GM18907 (cell line): Measurements from ENCODE around the gene C19orf73.
"Not testable (repeated sequence)": the region's sequence is repeated elsewhere in the genome, so short reads cannot be mapped to it uniquely, and the experiment has no call there.

Source experiments
- ATAC-seq: cut with Tn5 transposase; IDR thresholded peaks from one replicate; pipeline ENCODE4 v1.9.1; 2021; ENCODE audit warnings: mild to moderate bottlenecking, moderate library complexity; ENCODE audit not compliant: unreplicated experiment

C19orf73 gene

DNA sequence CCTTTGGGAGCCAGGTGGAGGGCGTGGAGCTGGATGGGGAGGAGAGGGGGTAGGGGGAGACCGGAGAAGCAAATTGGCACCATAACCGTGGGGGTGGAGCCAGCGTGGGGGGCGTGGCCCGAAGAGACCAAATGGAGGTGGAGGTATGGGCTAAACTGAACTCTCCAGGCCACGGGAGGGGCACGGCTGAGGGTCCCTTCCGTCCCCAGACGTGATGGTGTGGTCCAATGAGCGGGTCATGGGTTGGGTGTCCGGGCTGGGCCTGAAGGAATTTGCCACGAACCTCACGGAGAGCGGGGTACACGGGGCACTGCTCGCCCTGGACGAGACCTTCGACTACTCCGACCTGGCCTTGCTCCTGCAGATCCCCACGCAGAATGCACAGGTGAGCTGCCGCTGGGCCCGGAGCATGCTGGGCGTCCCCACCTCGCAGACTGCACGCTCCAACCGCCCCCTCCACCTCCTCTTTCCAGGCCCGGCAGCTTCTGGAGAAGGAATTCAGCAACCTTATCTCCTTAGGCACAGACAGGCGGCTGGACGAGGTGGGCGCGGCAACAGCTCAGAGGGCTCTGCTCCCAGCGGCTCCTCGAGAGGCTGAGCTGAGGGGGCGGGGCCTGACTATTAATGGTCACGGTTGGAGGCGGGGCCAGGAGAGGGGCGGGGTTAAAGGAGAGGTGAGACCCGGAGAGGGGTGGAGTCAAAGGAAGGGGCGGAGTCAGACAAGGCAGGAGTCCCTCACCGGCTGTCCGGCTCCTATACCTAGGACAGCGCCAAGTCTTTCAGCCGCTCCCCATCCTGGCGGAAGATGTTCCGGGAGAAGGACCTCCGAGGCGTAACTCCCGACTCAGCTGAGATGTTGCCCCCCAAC, 30.1 kb upstream of the C19orf73 start:
- ATAC-seq, result no peak

DNA sequence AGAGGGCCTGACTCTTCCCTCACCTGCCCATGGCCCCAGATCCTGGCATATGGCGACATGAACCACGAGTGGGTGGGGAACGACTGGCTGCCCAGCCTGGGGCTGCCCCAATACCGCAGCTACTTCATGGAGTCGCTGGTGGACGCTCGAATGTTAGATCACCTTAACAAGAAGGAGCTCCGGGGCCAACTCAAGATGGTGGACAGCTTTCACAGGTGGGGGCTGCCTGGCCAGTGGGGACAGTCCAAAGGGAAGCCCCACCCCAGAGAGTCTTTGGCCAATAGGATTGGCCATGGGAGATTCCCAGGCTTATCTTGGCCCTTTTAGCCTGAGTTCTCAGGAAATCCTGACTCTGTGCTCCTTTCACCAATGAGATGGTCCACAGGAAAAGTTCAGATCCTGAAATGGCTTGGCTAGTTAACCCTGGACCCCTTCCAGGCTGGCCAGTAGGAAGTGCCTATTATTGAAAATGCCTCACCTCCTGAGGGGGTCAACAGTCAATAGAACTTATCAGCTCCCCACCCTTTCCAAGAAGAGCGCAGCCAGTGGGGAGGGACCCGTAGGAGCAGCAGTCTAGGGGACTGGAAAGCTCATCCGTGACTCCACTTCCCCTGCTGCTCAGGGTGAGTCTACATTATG, 29.2 kb upstream of the C19orf73 start:
- ATAC-seq, result no peak

DNA sequence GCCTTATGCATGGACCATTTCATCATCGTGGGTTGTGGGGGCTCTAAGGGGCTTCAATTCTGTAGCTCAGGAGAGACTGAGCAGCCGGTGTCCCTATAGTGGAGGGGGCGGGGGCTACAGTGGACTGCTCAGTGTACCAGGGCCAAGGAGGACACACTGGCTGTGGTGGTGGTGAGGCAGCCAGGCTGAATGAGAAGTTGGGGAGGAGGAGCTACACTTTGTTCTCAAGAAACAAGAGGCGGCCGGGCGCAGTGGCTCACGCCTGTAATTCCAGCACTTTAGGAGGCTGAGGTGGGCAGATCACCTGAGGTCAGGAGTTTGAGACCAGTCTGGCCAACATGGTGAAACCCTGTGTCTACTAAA, 27.4 kb upstream of the C19orf73 start:
- ATAC-seq, result not testable (repeated sequence)

DNA sequence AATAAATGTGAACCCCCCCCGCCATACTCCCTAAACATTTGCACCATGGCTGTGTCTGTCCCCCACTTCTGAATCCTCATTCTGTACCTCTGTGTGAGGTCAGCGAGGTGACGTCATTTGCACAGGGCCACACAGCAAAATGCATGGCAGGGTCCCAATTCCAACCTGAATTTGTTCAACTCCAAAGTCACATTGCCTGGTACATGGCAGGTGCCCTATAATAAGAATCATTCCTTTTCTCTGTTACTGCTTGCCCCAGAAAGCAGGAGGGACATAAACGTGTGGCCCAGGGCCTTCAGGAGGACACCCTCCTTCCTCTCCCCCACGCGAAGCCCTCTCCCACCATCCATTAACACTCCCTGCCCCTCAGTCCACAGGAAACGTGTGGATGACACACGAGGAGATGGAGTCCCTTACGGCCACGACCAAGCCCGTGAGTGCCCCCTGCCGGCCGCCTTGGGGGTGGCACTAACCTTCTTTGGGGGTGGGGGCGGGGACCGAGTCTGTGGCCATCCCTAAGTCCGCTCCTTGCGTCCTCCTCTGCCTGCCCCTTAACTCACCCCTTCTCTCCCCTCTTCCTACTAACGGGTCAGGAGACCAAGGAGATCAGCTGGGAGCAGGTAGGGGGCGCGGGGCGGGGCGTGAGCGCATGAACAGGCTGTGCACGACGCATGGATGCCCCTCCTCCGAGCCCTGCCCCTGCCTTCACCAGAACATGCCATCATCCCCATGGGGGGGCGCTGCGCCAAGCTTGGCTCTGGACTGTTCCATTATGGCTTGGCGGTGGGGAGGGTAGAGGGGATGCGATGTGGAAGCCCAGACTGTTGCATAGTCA, 26.8 kb upstream of the C19orf73 start:
- ATAC-seq, result no peak

DNA sequence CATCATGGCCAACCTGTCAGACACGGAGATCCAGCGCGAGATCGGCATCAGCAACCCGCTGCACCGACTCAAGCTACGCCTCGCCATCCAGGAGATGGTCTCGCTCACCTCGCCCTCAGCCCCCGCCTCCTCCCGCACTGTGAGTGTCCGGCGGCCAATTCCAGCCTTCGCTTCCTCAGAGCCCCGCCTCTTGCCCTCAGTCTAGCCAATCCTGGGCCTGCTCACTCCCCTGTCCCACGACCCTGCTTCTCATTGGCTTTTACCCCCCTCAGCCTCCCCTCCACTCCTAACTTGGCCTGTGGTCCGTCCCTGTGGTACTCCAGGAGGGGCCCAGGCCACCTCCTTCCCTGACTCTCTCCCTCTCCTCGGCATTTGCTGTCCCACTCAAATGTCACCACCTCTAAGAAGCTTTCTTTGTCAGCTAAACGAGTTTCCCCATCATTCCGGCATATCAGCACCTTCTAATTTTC, 24.0 kb upstream of the C19orf73 start:
- ATAC-seq, result peak; percentile 72

DNA sequence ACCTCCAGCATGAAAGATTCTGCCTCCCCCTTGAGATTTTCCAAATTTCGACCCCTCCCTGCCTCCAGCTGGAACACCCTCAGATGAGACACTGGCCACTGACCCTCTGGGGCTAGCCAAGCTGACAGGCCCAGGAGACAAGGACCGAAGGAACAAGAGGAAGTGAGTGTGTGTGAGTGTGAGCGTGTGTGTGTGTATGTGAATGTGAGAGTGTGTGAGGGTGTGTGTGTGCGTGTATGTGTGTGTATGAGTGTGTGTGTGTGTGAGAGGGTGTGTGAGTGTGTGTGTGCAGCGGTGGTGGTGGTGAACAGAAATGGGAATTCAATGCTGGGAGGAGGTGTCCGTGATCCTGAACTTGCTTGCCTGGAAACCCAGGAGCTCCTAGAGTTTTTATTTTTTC, 22.4 kb upstream of the C19orf73 start:
- no peak for ATAC-seq

DNA sequence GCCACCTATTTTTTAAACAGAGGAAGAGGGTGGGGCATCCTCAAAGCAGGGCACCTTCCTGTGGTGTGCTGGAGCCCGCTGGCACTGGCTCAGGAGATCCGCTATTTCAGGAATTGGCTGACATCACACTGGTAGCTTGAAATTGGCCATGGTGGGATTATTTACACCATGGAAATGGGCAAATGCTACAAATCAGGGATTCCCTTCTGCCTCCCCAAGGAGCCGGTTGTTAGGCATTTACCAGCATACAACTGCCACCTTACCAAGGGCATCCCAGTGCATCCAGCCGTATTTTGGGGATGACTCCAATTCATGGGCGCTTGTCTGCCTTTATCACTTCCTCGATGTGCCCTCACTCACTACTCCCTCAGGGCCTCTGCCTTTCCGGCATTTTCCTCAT, 22.0 kb upstream of the C19orf73 start:
- ATAC-seq, result no peak

DNA sequence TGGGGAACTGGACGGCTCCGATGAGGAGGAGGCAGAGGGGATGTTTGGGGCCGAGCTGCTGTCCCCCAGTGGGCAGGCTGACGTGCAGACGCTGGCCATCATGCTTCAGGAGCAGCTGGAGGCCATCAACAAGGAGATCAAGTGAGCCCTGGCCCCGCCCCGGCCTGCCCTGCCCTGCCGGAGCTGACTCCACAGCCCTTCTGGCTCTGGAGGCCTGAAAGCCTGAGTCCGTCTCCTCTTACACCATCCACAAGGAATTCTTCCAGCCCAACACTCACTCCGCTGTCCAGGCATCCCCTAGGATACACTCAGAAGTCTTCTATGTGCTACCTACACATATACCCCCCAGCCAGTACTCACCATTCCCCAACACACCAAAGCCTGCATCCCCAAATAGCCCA, 17.8 kb upstream of the C19orf73 start:
- no peak for ATAC-seq

DNA sequence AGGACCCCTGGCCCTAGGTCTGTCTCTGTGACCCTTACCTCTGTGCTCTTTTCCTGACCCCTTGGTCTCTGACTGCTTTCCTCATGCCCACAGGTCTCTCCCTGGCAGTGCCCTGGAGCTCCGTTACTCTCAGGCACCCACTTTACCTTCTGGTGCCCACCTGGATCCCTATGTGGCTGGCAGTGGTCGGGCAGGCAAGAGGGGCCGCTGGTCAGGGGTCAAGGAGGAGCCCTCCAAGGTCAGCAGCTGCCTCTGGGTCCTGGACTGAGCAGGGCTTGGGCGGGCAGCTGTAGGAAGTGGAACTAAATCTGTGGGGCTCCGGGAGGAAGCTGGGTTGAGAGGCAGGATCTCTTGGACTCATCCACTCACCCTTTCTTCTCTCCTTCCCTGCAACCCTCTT, 16.7 kb upstream of the C19orf73 start:
- no peak for ATAC-seq

DNA sequence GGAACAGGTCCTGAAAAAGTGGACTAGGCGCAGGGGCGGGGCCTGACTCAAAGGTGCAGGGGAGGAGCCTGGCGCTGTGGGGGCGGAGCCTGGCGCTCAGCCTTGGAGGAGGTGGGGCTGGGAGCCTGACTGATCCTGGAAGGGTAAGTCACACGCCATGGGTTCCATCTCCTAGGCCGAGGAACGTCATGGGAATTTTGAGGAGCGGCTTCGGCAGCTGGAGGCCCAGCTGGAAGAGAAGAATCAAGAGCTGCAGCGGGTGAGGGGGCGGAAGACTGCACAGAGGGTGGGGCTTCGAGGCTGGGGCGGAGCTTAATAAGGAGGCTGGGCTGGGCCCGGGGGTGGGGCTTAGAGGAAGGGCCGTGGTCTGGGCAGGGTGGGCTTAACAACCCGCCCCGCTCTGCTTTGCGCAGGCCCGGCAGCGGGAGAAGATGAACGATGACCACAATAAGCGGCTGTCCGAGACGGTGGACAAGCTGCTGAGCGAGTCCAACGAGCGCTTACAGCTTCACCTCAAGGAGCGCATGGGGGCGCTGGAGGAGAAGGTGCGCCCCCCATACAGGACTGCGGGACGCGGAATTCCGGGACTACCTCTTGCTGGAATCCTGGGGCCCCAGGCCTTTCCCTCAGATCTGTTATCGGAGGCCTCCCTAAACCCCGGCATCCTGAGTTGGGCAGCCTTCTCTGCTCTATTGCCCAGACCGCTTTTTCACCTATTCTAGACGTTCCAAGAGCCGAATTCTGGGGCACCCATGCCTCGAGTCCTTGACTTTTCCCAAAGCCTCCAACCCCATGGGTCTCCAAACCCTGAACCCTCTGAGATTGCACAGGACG, 14.9 kb upstream of the C19orf73 start:
- ATAC-seq, result no peak

DNA sequence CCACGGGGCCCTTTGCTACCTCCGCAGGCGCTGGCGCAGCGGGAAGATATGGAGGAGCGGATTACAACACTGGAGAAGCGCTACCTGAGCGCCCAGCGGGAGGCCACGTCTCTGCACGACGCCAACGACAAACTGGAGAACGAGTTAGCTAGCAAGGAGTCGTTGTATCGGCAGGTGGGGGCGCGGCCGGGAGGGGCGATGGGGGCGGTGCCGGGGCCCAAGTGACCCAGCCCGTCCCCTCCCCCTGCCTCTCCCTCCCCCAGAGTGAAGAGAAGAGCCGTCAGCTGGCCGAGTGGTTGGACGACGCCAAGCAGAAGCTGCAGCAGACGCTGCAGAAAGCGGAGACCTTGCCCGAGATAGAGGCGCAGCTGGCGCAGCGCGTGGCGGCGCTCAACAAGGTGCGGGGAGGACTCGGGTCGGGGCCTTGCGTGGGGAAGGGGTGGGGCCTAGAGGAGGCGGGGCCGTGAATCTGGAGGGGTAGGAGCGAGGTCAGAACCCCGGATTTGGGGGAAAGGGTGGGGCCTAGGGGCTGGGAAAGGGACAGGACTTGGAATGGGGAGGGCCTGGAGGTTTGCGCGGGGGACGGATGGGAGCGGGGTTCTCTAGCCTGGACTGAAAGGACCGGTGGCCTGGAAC, 14.1 kb upstream of the C19orf73 start:
- ATAC-seq, result no peak

DNA sequence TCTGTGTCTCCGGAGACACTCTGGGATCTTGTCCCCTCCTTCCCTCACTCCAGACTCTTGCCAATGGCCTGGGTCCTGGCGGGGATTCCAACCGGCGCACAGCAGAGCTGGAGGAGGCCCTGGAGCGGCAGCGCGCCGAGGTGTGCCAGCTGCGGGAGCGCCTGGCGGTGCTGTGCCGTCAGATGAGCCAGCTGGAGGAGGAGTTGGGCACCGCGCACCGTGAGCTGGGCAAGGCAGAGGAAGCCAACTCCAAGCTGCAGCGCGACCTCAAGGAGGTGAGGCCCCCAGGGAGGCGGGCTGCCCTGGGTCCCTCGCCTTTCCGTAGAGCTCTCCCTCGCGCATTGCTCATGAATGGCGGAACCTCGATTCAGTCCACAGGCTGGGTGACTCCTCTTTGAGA, 11.4 kb upstream of the C19orf73 start:
- ATAC-seq, result no peak

DNA sequence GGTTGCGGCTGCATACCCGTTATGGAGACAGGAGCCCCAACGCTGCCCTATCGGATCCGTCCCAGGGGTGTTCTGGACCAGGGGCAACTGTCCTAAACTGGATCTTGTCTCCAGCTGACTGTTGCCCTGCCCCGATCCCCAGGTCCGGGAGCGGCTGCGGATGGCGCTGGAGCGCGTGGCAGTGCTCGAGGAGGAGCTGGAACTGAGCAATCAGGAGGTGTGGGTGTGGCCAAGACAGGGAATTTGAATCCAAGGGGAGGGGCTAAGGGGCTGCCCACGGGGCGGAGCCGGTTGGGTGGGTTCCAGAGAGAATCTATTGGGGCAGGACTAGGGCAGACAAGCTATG, 10.3 kb upstream of the C19orf73 start:
- no peak for ATAC-seq

DNA sequence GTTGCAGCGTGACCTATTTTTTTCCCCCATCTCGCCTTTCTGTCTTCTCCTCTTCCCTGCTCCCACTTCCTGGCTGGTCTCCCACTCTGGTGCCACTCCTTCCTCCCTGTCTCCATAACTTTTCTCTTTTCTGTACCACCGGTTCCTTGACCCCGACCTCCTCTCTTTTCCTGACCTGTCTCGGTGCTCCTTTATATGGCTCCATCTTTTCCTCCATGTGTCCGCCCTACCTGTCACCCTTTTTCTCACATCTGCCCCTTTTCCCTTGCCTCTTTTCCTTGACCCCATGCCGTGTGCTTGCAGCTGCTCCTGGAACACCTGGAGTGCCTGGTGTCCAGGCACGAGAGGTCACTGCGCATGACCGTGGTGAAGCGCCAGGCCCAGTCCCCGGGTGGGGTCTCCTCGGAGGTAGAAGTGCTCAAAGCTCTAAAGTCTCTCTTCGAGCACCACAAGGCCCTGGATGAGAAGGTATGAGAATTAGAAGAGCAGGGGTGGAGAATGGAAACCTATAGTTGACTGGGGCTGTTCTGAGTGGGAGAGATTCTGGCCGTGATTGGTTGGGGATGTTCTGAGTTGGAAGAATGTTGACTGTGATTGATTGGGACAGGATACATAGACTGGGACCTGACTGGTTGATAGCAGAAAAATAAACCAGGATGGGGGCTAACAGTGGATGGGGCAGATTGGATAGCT, 9.7 kb upstream of the C19orf73 start:
- no peak for ATAC-seq

DNA sequence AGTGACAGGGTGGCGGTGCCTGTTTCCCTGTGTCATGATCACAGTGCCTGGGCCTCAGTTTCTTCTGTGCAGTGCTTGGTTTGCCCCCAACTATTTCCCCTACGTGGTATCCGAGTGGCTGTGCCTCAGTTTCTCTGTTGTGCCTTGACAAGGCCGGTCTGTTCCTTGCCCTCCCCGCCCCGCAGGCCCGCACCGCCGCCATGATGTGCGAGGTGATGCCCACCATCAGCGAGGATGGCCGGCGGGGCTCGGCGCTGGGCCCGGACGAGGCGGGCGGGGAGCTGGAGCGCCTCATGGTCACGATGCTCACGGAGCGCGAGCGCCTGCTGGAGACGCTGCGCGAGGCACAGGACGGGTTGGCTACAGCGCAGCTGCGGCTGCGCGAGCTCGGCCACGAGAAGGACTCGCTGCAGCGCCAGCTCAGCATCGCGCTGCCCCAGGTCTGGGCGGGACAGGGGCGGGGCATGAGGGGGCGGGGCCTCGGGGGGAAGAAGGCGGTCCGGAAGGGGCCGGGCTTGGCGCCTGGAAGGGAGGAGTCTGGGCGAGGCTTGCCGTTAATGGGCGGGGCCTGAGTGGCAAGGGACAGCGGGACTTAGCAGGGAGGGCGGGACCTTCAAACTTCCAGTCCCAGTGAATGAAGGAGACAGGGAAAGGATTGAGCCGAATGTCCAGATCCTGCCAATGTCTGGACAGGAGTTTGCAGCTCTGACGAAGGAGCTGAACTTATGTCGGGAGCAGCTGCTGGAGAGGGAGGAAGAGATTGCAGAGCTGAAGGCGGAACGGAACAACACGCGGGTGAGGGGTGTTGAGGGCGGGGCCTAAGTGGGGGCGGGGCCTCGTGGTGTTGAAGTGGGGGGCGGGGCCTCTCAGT, 9.0 kb upstream of the C19orf73 start:
- ATAC-seq, result peak; percentile 86

DNA sequence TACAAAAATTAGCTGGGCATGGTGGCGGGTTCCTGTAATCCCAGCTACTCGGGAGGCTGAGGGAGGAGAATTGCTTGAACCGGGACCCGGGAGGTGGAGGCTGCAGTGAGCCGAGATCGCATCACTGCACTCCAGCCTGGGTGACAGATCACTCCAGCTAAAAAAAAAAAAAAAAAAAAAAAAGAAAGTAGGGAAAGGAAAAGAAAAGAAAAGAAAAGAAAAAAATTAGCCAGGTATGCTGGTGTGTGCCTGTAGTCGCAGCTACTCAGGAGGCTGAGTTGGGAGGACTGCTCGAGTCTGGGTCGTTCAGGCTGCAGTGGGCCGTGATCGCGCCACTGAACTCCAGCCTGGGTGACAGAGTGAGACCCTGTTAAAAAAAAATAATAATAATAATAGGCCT, 8.3 kb upstream of the C19orf73 start:
- not testable (repeated sequence) for ATAC-seq

DNA sequence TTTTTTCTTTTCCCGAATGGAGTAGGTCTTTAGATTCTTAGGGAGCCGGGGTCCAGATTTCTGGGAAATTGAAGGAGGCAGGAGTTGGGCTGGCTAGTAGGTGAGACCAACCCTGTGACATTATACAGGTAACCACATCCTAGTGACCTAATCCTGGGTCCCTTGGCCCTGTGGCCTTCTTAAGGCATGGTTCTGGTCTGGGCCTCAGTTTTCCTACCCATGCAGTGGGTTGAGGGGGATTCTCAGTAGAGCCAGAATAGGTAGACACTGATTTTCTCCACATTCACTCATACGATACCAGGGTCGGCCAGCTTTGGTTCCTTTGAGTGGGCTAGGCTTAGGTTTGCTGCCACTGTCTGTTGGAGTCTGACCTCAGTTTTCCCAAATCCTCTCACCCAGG, 7.6 kb upstream of the C19orf73 start:
- ATAC-seq, result no peak

DNA sequence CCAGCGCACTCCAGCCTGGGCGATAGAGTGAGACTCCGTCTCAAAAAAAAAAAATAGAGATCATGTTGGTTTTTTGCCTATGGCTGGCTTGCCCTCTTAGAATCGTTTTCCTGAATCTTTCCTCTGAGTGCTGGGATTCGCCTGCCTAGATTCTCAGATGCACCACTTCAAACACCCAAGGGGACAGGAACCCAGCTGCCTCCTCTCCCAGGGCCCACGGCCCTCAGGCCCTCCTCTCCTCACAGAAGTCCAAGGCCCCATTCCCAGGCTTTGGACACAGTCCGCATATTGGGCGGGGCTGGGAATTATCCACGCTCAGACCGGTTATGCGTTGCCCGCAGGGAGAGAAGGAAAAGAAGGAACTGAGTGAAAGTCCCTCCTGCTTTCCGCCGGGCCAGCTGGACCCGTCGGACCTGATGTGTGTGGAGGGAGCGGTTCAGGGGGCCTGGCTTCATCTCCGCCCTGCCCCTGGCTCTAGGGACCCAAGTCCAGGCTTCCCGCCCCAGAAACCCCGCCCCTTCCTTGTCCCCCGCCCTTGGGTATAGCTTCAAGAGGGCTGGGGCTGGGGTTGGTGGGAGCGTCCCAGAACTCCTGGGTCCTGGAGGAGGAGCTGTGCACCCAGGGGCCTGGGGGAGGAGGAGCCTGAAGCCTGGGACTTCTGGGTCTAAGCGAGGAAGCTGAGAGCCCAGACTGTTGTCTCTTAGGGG, 6.2 kb upstream of the C19orf73 start:
- ATAC-seq, result no peak
